HepG2 (cell line): ENCODE results near the gene DOLK. TPM values are rescaled to one million over a fixed set of nuclear protein-coding genes. Genes with fewer than 3 reads are reported as not detected.

ENCODE experiments used
- ADNP ChIP-seq: sonication (generic); formaldehyde crosslinking; IDR thresholded peaks from 2 replicates; pipeline ENCODE4 v1.4.0; 2020; ENCODE audit warnings: missing genetic modification reagents
- EHMT2 ChIP-seq: fragments of 200-600 bp; sonication (generic); IDR thresholded peaks from 2 replicates; pipeline ENCODE4 v1.7.0; 2017; ENCODE audit warnings: antibody characterized with exemption, low read depth, low read length, borderline replicate concordance
- HNRNPL ChIP-seq: fragments of 200-400 bp; formaldehyde crosslinking; IDR thresholded peaks from 2 replicates; pipeline ENCODE4 v1.6.1; 2017; ENCODE audit warnings: mild to moderate bottlenecking, low read depth, low read length
- KLF11 ChIP-seq: IDR thresholded peaks from 2 replicates; pipeline ENCODE4 v1.6.1; 2016; ENCODE audit warnings: missing compliant biosample characterization
- MAFK ChIP-seq, 2 experiments: IDR thresholded peaks in 1 of 2; conservative IDR thresholded peaks in 1 of 2; 2 replicates each; pipeline ENCODE4 v1.6.1; 2011; ENCODE audit warnings: improper control_type of control experiment in 2 of 2, low read length in 2 of 2
- NFE2L1 ChIP-seq: sonication (generic); formaldehyde crosslinking; IDR thresholded peaks from 2 replicates; pipeline ENCODE4 v1.4.0; 2020; ENCODE audit warnings: missing genetic modification reagents, mild to moderate bottlenecking, borderline replicate concordance
- PHF21A ChIP-seq: sonication (generic); formaldehyde crosslinking; IDR thresholded peaks from 2 replicates; pipeline ENCODE4 v1.5.0; 2020; ENCODE audit warnings: mild to moderate bottlenecking, missing genetic modification reagents
- PTBP1 ChIP-seq: fragments of 200-400 bp; formaldehyde crosslinking; IDR thresholded peaks from 2 replicates; pipeline ENCODE4 v1.6.1; 2018; ENCODE audit warnings: low read length, low read depth; ENCODE audit not compliant: poor library complexity, severe bottlenecking
- RFX5 ChIP-seq: IDR thresholded peaks from 2 replicates; pipeline ENCODE4 v1.6.1; 2011; ENCODE audit warnings: low read depth, low read length, improper control_type of control experiment
- SIX4 ChIP-seq: sonication (generic); formaldehyde crosslinking; IDR thresholded peaks from 2 replicates; pipeline ENCODE4 v1.4.0; 2020; ENCODE audit warnings: missing genetic modification reagents
- SRSF9 ChIP-seq: fragments of 200-400 bp; formaldehyde crosslinking; IDR thresholded peaks from 2 replicates; pipeline ENCODE4 v1.6.1; 2018; ENCODE audit warnings: borderline replicate concordance, mild to moderate bottlenecking, low read depth, low read length; ENCODE audit not compliant: insufficient read depth, poor library complexity, severe bottlenecking
- ZNF121 ChIP-seq: sonication (generic); formaldehyde crosslinking; IDR thresholded peaks from 2 replicates; pipeline ENCODE4 v1.5.0; 2020; ENCODE audit warnings: mild to moderate bottlenecking, missing genetic modification reagents
- ZNF331 ChIP-seq: sonication (generic); formaldehyde crosslinking; IDR thresholded peaks from 2 replicates; pipeline ENCODE4 v1.4.0; 2020; ENCODE audit warnings: missing genetic modification reagents
- ZNF567 ChIP-seq: sonication (generic); formaldehyde crosslinking; IDR thresholded peaks from 2 replicates; pipeline ENCODE4 v1.8.1; 2023; ENCODE audit warnings: mild to moderate bottlenecking, missing genetic modification reagents, borderline replicate concordance
- ZNF629 ChIP-seq: sonication (generic); formaldehyde crosslinking; conservative IDR thresholded peaks from 2 replicates; pipeline ENCODE4 v1.5.0; 2020; ENCODE audit warnings: missing genetic modification reagents
- polyA plus RNA-seq, 8 experiments: library from polyadenylated mRNA; depleted of rRNA in 3 of 8; stranded (reverse) in 7 of 8; unstranded in 1 of 8; fragments of >200 nt; fragmentation: Illumina TruSeq in 4 of 8; extraction: Trizol in 4 of 8; gene quantifications; 2 replicates each; pipeline versions ENCODE4 v1.2.1 to v1.2.3, GENCODE V29; 2011 to 2016; ENCODE audit warnings: low read depth in 4 of 8, missing spikeins in 1 of 8, mixed read lengths in 1 of 8; ENCODE audit not compliant: insufficient read depth in 1 of 8
- total RNA-seq, 5 experiments: library from RNA; depleted of rRNA; stranded (reverse); fragments of >200 nt; fragmentation: Illumina TruSeq; extraction: Trizol; gene quantifications; 2 replicates each; pipeline ENCODE4 v1.2.3, GENCODE V29; 2016; ENCODE audit warnings: low read depth in 1 of 5
- TF ChIP-seq, protein P1 (sequence below): sonication (generic); formaldehyde crosslinking; IDR thresholded peaks from 2 replicates; pipeline ENCODE4 v1.4.0; 2020; ENCODE audit warnings: missing genetic modification reagents, mild to moderate bottlenecking, borderline replicate concordance
- TF ChIP-seq, protein P2 (sequence below): sonication (generic); formaldehyde crosslinking; IDR thresholded peaks from 2 replicates; pipeline ENCODE4 v1.5.1; 2020; ENCODE audit warnings: missing genetic modification reagents, mild to moderate bottlenecking, borderline replicate concordance
- TF ChIP-seq, protein P3 (sequence below): conservative IDR thresholded peaks from 2 replicates; pipeline ENCODE4 v1.6.1; 2018; ENCODE audit warnings: missing genetic modification reagents
- TF ChIP-seq, protein P4 (sequence below): sonication (generic); formaldehyde crosslinking; IDR thresholded peaks from 2 replicates; pipeline ENCODE4 v1.4.0; 2020; ENCODE audit warnings: missing genetic modification reagents; ENCODE audit errors: not compliant biosample characterization
- TF ChIP-seq, protein P5 (sequence below): sonication (generic); formaldehyde crosslinking; IDR thresholded peaks from 2 replicates; pipeline ENCODE4 v1.4.0; 2020; ENCODE audit warnings: mild to moderate bottlenecking, missing genetic modification reagents, borderline replicate concordance

The DOLK gene
- total and polyA plus RNA-seq, 2 of the 13 experiments (the other 11 are each of a cell fraction or from before 2014, with no cell fraction given), result 15.4 to 18.7 TPM

DNA sequence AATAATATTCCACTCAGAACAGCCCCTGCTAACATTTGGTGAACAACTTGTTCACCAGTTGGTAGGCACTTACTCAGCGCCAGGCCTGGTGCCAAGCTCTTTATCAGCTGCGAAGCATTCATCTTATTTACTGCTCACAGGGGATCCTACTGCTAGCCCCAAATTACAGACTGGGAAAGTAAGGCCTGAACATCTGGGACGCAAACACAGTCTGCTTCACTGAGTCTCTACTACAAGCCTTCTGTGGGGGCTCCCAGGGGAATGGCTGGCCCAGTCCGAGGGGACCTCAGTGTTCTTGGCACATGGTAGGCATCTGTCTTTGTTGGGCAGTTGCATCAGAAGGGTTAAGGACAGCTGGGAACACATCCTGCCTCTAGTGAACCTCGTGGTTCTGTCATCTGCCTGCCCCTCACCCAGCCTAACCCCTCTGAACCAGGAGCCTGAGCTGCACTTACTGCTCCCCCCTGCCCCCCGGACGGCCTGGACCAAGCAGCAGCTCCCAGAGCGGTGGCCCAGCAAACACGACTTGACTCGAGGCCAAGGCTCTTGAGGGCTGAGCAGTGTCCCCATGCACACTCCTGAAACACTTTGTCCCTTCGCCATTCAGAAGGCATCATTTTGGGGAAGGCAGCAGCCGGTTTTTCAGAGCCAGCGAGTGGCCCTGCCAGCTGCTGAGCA lies 26.9 kb downstream of the DOLK start, which contains the start of gene PHYHD1 (continued):
- TF ChIP-seq, protein P1, sequence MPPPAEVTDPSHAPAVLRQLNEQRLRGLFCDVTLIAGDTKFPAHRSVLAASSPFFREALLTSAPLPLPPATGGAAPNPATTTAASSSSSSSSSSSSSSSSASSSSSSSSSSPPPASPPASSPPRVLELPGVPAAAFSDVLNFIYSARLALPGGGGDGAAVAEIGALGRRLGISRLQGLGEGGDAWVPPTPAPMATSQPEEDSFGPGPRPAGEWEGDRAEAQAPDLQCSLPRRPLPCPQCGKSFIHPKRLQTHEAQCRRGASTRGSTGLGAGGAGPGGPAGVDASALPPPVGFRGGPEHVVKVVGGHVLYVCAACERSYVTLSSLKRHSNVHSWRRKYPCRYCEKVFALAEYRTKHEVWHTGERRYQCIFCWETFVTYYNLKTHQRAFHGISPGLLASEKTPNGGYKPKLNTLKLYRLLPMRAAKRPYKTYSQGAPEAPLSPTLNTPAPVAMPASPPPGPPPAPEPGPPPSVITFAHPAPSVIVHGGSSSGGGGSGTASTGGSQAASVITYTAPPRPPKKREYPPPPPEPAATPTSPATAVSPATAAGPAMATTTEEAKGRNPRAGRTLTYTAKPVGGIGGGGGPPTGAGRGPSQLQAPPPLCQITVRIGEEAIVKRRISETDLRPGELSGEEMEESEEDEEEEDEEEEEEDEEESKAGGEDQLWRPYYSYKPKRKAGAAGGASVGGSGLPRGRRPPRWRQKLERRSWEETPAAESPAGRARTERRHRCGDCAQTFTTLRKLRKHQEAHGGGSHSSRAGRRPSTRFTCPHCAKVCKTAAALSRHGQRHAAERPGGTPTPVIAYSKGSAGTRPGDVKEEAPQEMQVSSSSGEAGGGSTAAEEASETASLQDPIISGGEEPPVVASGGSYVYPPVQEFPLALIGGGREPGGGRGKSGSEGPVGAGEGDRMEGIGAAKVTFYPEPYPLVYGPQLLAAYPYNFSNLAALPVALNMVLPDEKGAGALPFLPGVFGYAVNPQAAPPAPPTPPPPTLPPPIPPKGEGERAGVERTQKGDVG, result no peak
- TF ChIP-seq, protein P2, sequence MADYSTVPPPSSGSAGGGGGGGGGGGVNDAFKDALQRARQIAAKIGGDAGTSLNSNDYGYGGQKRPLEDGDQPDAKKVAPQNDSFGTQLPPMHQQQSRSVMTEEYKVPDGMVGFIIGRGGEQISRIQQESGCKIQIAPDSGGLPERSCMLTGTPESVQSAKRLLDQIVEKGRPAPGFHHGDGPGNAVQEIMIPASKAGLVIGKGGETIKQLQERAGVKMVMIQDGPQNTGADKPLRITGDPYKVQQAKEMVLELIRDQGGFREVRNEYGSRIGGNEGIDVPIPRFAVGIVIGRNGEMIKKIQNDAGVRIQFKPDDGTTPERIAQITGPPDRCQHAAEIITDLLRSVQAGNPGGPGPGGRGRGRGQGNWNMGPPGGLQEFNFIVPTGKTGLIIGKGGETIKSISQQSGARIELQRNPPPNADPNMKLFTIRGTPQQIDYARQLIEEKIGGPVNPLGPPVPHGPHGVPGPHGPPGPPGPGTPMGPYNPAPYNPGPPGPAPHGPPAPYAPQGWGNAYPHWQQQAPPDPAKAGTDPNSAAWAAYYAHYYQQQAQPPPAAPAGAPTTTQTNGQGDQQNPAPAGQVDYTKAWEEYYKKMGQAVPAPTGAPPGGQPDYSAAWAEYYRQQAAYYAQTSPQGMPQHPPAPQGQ (CRISPR knock-in tag), result no peak
- TF ChIP-seq PTBP1 (no peak), ZNF567 (CRISPR knock-in tag) (no peak), ADNP (CRISPR knock-in tag) (no peak), ZNF629 (CRISPR knock-in tag) (peak; percentile 67), EHMT2 (no peak), KLF11 (CRISPR knock-in tag) (no peak), ZNF331 (CRISPR knock-in tag) (no peak), MAFK (conservative IDR thresholded peaks at IDR 0.05 in 1 of 2, IDR thresholded peaks at IDR 0.05 in 1 of 2; ENCODE audit: low read length in 2 of 2) (no peak), SIX4 (CRISPR knock-in tag) (no peak), RFX5 (no peak), SRSF9 (no peak), NFE2L1 (no peak), ZNF121 (CRISPR knock-in tag) (no peak), HNRNPL (0 out of 2 replicates have a peak, but pooled peaks have one; percentile 4), PHF21A (CRISPR knock-in tag) (no peak)
- TF ChIP-seq, protein P3, sequence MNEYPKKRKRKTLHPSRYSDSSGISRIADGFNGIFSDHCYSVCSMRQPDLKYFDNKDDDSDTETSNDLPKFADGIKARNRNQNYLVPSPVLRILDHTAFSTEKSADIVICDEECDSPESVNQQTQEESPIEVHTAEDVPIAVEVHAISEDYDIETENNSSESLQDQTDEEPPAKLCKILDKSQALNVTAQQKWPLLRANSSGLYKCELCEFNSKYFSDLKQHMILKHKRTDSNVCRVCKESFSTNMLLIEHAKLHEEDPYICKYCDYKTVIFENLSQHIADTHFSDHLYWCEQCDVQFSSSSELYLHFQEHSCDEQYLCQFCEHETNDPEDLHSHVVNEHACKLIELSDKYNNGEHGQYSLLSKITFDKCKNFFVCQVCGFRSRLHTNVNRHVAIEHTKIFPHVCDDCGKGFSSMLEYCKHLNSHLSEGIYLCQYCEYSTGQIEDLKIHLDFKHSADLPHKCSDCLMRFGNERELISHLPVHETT (CRISPR knock-in tag), result no peak
- TF ChIP-seq, protein P4, sequence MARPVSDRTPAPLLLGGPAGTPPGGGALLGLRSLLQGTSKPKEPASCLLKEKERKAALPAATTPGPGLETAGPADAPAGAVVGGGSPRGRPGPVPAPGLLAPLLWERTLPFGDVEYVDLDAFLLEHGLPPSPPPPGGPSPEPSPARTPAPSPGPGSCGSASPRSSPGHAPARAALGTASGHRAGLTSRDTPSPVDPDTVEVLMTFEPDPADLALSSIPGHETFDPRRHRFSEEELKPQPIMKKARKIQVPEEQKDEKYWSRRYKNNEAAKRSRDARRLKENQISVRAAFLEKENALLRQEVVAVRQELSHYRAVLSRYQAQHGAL (CRISPR knock-in tag), result no peak
- TF ChIP-seq, protein P5, sequence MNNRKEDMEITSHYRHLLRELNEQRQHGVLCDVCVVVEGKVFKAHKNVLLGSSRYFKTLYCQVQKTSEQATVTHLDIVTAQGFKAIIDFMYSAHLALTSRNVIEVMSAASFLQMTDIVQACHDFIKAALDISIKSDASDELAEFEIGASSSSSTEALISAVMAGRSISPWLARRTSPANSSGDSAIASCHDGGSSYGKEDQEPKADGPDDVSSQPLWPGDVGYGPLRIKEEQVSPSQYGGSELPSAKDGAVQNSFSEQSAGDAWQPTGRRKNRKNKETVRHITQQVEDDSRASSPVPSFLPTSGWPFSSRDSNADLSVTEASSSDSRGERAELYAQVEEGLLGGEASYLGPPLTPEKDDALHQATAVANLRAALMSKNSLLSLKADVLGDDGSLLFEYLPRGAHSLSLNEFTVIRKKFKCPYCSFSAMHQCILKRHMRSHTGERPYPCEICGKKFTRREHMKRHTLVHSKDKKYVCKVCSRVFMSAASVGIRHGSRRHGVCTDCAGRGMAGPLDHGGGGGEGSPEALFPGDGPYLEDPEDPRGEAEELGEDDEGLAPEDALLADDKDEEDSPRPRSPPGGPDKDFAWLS (CRISPR knock-in tag), result no peak
